Measurements from ENCODE around the gene PDZRN4.

Gene PDZRN4

GRCh38 chr12:41465526-41465925, 277.4 kb downstream of the PDZRN4 start:
- DNase-seq, result no peak

- DNase-seq, result no peak
Observed at GRCh38 chr12:41466300-41466699, 278.2 kb downstream of the PDZRN4 start.

GRCh38 chr12:41466802-41467201, 278.7 kb downstream of the PDZRN4 start:
- DNase-seq, result no peak

- DNase-seq, result no peak
Observed at GRCh38 chr12:41467591-41468325, 279.6 kb downstream of the PDZRN4 start.

GRCh38 chr12:41468341-41468740, 280.2 kb downstream of the PDZRN4 start:
- DNase-seq, result no peak

GRCh38 chr12:41468756-41469155, 280.6 kb downstream of the PDZRN4 start:
- DNase-seq, result no peak

- no peak for DNase-seq
Observed at GRCh38 chr12:41473441-41473840, 285.3 kb downstream of the PDZRN4 start.

- no peak for DNase-seq
Observed at GRCh38 chr12:41474001-41474400, 285.9 kb downstream of the PDZRN4 start.

GRCh38 chr12:41476499-41477439, 288.6 kb downstream of the PDZRN4 start:
- DNase-seq, result no peak

- DNase-seq, result no peak
Observed at GRCh38 chr12:41479426-41479825, 291.3 kb downstream of the PDZRN4 start.

GRCh38 chr12:41485203-41485602, 297.1 kb downstream of the PDZRN4 start:
- no peak for DNase-seq

GRCh38 chr12:41486718-41487117, 298.6 kb downstream of the PDZRN4 start:
- DNase-seq, result no peak

GRCh38 chr12:41496009-41496408, 307.9 kb downstream of the PDZRN4 start:
- DNase-seq, result no peak

GRCh38 chr12:41497409-41497808, 309.3 kb downstream of the PDZRN4 start:
- no peak for DNase-seq

- DNase-seq, result no peak
Observed at GRCh38 chr12:41504976-41505375, 316.9 kb downstream of the PDZRN4 start.

- DNase-seq, result no peak
Observed at GRCh38 chr12:41507286-41507685, 319.2 kb downstream of the PDZRN4 start.

- no peak for DNase-seq
Observed at GRCh38 chr12:41509271-41510055, 321.3 kb downstream of the PDZRN4 start.

- DNase-seq, result no peak
Observed at GRCh38 chr12:41510470-41510869, 322.4 kb downstream of the PDZRN4 start.

- DNase-seq, result no peak
Observed at GRCh38 chr12:41511247-41511646, 323.1 kb downstream of the PDZRN4 start.

GRCh38 chr12:41512497-41512896, 324.4 kb downstream of the PDZRN4 start:
- no peak for DNase-seq

GRCh38 chr12:41514021-41514777, 326.1 kb downstream of the PDZRN4 start:
- no peak for DNase-seq

- DNase-seq, result no peak
Observed at GRCh38 chr12:41514907-41515306, 326.8 kb downstream of the PDZRN4 start.
